Stimulated activated CD4-positive, alpha-beta T cell treated with anti-CD3 and anti-CD28 coated beads, Interleukin-1b, Interleukin-23, amount 100 ng/mL, for 48 hours (primary cell): Measurements from ENCODE around the gene MRPL41.
"Not testable (repeated sequence)": the region's sequence is repeated elsewhere in the genome, so short reads cannot be mapped to it uniquely, and the experiment has no call there.

Experiments
- DNase-seq: peaks from one replicate; pipeline ENCODE4 v3.0.0-alpha.2; 2020

The MRPL41 gene

GRCh38 chr9:137551264-137552021 is at the start of gene MRPL41:
MRPL41 (plus strand) TSS chr9:137551879; CDS start chr9:137552082, 203 bp downstream.
- peak; percentile 87 for DNase-seq

GRCh38 chr9:137502008-137502911 is 49.4 kb upstream of the MRPL41 start:
- no peak for DNase-seq

DNA sequence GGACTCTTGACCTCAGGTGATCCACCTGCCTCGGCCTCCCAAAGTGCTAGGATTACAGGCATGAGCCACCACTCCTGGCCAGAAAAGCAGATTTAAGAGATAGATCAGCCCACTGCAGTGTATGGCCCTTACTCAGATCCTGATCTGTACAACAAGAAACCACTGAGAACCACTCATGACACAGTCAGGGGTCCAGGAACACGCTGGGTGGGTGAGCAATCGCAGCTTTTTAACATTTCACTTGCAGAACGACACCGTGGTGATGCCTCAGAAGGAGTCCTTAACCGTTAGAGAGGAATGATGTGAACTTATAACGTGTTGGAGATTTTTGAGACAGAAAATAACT is 47.3 kb upstream of the MRPL41 start:
- DNase-seq, result no peak

GRCh38 chr9:137505421-137506140 is 46.1 kb upstream of the MRPL41 start:
- no peak for DNase-seq

DNA sequence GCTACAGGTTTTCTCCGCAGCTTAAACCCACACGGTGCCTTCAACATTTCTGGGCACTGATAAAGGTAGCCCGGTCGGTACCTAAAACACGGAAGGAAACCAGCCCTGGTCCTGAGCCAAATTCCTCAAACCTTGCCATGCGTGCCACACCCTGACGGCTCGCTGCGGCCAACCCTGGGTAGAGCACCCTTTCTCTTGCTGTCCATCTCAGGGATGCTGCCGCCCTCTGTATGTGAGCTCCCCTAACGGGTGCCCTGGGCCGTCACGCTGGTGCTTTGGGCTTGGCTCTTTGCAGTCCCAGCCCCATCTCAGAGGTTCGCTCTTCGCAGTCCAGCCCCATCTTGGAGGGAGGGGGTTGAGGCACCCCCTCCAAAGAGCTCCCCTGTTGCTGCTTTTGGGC is 45.4 kb upstream of the MRPL41 start:
- no peak for DNase-seq

DNA sequence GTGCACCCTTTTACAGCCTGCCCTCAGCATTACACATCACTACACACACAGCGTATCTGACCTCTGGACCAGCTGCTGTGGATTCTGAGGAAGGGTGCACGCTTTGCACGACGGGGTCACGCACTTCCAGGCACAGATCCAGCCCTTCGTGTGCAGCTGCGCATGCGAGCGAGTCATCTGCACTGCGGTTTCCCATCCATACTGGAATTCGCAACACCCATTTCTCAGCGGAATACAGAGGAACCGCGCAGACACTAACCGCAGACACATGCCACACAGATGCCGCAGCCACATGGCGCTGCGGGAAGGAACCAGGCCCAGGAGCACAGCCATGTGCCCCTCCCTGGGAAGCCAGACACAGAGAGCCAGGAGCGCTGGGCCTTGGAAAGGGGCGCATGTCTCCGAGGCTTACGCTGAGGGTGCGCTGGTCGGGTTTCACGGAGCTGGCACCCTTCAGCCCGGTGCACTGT is 44.9 kb upstream of the MRPL41 start:
- no peak for DNase-seq

GRCh38 chr9:137509198-137509597 is 42.5 kb upstream of the MRPL41 start:
- DNase-seq, result no peak

DNA sequence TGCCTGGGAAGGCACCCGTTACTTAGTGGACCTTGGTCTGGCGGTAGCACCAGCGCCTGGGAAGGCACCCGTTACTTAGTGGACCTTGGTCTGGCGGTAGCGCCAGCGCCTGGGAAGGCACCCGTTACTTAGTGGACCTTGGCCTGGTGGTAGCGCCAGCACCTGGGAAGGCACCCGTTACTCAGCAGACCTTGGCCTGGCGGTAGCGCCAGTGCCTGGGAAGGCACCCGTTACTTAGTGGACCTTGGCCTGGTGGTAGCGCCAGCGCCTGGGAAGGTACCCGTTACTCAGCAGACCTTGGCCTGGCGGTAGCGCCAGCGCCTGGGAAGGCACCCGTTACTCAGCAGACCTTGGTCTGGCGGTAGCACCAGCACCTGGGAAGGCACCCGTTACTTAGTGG is 40.6 kb upstream of the MRPL41 start:
- DNase-seq, result not testable (repeated sequence)

- no peak for DNase-seq
These were observed 39.8 kb upstream of the MRPL41 start for GRCh38 chr9:137511758-137512463.

- DNase-seq, result not testable (repeated sequence)
These were observed 38.5 kb upstream of the MRPL41 start for GRCh38 chr9:137513136-137513535.

DNA sequence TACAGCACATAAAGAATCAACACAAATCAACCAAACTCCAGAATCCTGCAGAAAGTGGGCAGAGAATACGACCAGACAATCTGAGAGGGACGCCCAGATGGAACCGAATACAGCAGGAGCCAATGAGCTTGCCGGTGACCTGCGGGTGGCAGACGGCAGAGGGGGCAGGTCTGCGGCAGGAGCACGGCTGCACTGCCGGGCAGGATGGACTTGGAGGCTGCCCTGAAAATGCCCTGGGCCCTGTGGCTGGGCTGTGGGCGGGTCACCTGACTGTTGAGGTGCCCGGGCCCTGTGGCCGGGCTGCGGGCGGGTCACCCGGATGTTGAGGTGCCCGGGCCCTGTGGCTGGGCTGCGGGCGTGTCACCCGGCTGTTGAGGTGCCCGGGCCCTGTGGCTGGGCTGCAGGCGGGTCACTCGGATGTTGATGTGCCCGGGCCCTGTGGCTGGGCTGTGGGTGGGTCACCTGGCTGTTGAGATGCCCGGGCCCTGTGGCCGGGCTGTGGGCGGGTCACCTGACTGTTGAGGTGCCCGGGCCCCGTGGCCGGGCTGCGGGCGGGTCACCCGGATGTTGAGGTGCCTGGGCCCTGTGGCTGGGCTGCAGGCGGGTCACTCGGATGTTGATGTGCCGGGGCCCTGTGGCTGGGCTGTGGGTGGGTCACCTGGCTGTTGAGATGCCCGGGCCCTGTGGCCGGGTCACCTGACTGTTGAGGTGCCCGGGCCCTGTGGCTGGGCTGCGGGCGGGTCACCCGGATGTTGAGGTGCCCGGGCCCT is 37.7 kb upstream of the MRPL41 start:
- not testable (repeated sequence) for DNase-seq

DNA sequence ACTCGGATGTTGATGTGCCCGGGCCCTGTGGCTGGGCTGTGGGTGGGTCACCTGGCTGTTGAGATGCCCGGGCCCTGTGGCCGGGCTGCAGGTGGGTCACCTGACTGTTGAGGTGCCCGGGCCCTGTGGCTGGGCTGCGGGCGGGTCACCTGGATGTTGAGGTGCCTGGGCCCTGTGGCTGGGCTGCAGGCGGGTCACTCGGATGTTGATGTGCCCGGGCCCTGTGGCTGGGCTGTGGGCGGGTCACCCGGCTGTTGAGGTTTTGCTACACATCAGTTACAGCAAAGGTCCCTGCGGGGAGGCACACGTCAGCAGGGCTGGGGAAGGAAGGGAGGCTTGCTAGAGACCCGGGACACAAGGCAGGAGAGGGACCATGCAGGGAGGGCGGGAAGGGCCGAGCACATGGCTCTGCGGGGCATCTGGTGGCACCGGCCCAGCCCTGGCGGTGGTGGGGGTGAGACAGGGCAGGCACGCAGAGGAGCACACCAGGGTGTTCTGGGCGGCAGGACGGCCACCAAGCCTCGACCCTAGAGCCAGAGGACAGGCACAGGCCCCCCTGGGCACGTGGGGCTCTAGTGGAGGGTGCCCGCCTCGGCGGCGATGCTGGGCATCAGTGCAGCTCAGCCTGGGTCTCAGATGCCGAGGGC is 36.9 kb upstream of the MRPL41 start:
- DNase-seq, result no peak

DNA sequence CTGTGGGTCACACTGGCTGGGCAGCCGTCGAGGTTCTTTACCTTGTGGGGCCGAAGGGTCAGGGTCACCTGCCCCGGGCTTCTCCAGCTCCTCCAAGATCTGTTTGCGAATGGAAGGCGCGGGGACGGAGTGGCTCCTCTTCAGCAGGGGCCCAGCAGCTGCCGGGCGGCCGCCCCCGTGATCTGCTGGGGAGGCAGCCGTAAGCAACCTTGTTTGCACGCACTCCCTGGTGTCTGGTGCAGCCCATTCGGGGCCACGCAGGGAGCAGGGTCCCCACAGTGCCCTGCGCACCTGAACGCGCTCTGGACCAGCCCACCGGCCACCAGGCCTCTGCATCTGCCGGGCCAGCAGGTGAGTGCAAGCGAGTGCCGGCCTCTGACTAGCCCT is 36.3 kb upstream of the MRPL41 start:
- no peak for DNase-seq

DNA sequence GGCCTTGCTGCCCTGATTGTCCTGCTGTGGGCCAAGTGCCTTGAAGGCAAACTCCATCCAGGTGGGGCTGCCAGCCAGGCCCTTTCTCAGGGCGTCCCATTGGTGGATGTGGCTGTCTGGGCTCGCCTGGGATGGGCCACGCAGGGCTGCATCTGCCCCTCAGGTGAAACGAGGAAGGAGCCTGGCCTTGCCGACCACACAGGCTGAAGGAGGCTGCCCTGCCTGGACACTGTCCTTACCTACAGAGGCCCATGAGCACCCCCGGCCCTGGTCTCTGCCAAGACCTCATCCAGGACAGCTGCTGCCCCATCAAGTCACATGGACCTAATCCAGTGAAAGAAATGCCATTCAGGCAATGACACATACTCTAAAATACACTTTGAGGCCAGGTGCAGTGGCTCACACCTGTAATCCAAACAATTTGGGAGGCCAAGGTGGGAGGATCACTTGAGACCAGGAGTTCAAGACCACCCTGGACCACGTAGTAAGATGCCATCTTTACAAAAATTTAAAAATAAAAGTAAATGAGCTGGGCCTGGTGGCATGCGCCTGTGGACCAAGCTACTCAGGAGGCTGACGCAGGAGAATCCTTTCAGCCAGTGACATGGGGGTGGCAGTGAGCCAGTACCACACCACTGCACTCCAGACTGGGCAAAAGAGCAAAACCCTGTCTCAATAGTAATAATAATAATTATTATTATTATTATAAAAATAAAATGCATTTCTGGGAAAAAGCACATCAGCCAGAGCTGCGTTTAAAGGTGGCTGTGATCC is 35.3 kb upstream of the MRPL41 start:
- DNase-seq, result no peak

GRCh38 chr9:137518661-137519459 is 32.8 kb upstream of the MRPL41 start:
- not testable (repeated sequence) for DNase-seq

DNA sequence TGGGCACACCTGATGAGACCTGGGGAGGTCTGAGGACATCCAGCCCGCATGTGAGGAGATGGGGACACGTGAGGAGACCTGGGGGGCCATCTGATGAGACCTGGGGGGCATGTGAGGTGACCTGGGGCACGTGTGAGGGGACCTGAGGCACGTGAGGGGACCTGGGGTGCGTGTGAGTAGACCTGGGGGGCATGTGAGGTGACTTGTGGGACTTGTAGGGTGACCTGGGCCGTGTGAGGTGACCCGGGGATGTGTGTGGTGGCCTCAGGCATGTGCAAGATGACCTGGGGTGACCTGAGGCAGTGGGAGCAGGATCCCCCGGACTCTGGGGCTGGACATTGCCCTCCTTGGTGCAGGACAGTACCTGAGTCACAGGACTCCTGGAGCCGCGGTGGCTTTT is 32.1 kb upstream of the MRPL41 start:
- no peak for DNase-seq

DNA sequence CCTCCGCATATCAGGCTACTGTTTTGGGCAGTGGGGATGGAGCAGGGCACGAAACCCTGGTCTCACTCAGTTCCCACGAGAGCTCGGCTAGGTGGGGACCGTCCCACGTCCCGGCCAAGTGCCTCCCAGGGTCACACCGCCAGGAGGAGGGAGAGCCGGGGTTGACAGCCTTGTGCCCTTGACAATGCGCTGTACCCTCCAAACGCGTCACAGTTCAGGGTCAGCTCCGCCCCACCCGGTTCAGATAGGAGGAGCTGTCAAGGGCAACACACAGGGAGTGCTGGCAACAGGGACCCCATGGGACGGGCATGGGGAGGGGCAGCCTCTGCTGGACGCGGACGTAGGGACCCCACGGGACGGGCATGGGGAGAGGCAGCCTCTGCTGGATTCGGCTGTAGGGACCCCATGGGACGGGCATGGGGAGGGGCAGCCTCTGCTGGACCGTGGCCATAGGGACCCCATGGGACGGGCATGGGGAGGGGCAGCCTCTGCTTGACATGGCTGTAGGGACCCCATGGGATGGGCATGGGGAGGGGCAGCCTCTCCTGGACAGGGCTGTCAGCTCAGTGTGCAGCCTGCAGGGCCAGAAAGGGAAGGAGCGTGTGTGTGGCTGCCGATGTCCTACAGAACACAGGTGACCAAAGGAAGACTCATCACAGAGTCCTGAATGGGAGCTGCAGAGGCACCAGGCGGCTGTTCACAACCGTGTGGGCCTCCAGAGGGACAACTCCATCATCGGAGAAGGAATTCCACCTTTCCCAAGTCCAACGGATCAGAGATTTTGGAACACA is 30.9 kb upstream of the MRPL41 start:
- DNase-seq, result no peak

GRCh38 chr9:137521405-137521985 is 30.2 kb upstream of the MRPL41 start:
- DNase-seq, result no peak
